Tibial nerve (tissue), 3 donors: Measurements from ENCODE around the gene TSPO.

Experiments used
- CTCF ChIP-seq, 5 experiments: fragments of 200-600 bp in 3 of 5; fragments of 450-650 bp in 2 of 5; sonication (generic) in 3 of 5; IDR thresholded peaks; one replicate each; pipeline ENCODE4 v1.5.1; 2016 to 2019; ENCODE audit warnings: antibody characterized with exemption in 5 of 5, mild to moderate bottlenecking in 3 of 5, moderate library complexity in 2 of 5
- POLR2A ChIP-seq, 2 donors: fragments of 450-650 bp; IDR thresholded peaks; one replicate each; pipeline ENCODE4 v1.6.1; 2017; ENCODE audit warnings: antibody characterized with exemption in 2 of 2, mild to moderate bottlenecking in 2 of 2, moderate library complexity in 2 of 2

- no peak for TF ChIP-seq CTCF (IDR thresholded peaks at IDR 0.05)
- no peak for TF ChIP-seq POLR2A (IDR thresholded peaks at IDR 0.05)
Measured at GRCh38 chr22:43118024-43118849, 33.1 kb upstream of the TSPO start.
